Right atrium auricular region (tissue), 2 donors: ENCODE results near the gene AFDN. TPM values are rescaled to one million over a fixed set of nuclear protein-coding genes. Genes with fewer than 3 reads are reported as not detected.

ENCODE experiments used
- DNase-seq: peaks from one replicate; pipeline ENCODE4 v3.0.0-alpha.2; 2019; ENCODE audit warnings: low spot score
- H3K27ac ChIP-seq, 2 donors: fragments of 200-600 bp; sonication (generic); 1 replicate in 1 of 2; 2 replicates in 1 of 2; pipeline ENCODE4 v1.5.1; 2016 to 2019
- H3K27me3 ChIP-seq, 2 donors: fragments of 200-600 bp; sonication (generic); one replicate each; pipeline versions ENCODE4 v1.5.1 to v1.6.0; 2017 to 2019
- H3K36me3 ChIP-seq: fragments of 200-600 bp; sonication (generic); one replicate; pipeline ENCODE4 v1.5.1; 2016
- H3K4me1 ChIP-seq, 2 donors: fragments of 200-600 bp; sonication (generic); one replicate each; pipeline versions ENCODE4 v1.5.1 to v1.6.0; 2017 to 2019
- H3K4me3 ChIP-seq, 2 donors: fragments of 200-600 bp; sonication (generic); 1 replicate in 1 of 2; 2 replicates in 1 of 2; pipeline ENCODE4 v1.5.1; 2017 to 2019; ENCODE audit warnings: mild to moderate bottlenecking in 1 of 2, moderate library complexity in 1 of 2
- H3K9me3 ChIP-seq, 2 donors: fragments of 200-600 bp; sonication (generic); one replicate each; pipeline ENCODE4 v1.5.1; 2019
- CTCF ChIP-seq, 2 donors: fragments of 200-600 bp; sonication (generic); IDR thresholded peaks; one replicate each; pipeline ENCODE4 v1.5.1; 2019; ENCODE audit warnings: antibody characterized with exemption in 2 of 2
- total RNA-seq, 2 donors: library from RNA; depleted of rRNA; stranded (reverse); fragments of >200 nt; gene quantifications; one replicate each; pipeline ENCODE4 v1.1.0, GENCODE V29; 2016

AFDN gene
- total RNA-seq, 2 donors from 2014 or later: 51.6 to 51.8 TPM

DNA sequence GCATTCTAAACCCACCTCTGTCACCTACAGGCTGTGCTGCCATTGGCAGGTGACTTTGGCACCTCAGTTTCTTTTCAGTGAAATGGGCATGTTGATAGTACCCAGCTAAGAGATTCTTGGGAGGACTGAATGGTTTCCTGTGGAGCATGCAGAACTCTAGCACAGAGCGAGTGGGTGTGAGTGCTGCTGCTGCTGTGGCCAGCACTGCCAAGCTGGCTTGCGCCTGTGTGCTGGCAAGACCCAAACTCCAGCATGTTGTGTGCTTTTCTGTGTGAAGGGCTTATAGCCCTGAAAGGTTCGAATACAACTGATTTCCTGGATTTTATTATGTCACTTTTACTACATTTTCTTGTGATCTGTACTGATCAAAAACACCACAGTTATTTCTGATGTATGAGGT, 92.6 kb downstream of the AFDN start:
- Histone ChIP-seq H3K9me3 (no peaks in the 10 kb centered on the region), H3K36me3 (peaks cover 67% of the 10 kb centered on the region), H3K27me3 (no peaks in the 10 kb centered on the region), H3K4me3 (no peak overlapping the region), H3K4me1 (no peaks in the 10 kb centered on the region), H3K27ac (no peak overlapping the region)
- no peak for TF ChIP-seq CTCF (IDR thresholded peaks at IDR 0.05)
- DNase-seq: no peak

GRCh38 chr6:167920165-167920564, 93.5 kb downstream of the AFDN start:
- DNase-seq: no peak
- H3K4me3 ChIP-seq: no peak overlapping the region
- no peaks in the 10 kb centered on the region for H3K9me3 ChIP-seq
- peaks cover 64% of the 10 kb centered on the region for H3K36me3 ChIP-seq
- no peaks in the 10 kb centered on the region for H3K4me1 ChIP-seq
- no peaks in the 10 kb centered on the region for H3K27me3 ChIP-seq
- no peak overlapping the region for H3K27ac ChIP-seq
- no peak for TF ChIP-seq CTCF (IDR thresholded peaks at IDR 0.05)

GRCh38 chr6:167921831-167922230, 95.1 kb downstream of the AFDN start:
- no peak for DNase-seq

GRCh38 chr6:167925026-167925425, 98.3 kb downstream of the AFDN start:
- no peaks in the 10 kb centered on the region for H3K9me3 ChIP-seq
- H3K4me1 ChIP-seq: no peaks in the 10 kb centered on the region
- no peak overlapping the region for H3K4me3 ChIP-seq
- no peaks in the 10 kb centered on the region for H3K27me3 ChIP-seq
- peaks cover 43% of the 10 kb centered on the region for H3K36me3 ChIP-seq
- DNase-seq: no peak
- H3K27ac ChIP-seq: no peak overlapping the region
- no peak for TF ChIP-seq CTCF (IDR thresholded peaks at IDR 0.05)

More at GRCh38 chr6:167921831-167922230, 95.1 kb downstream of the AFDN start:
- Histone ChIP-seq H3K27ac (no peak overlapping the region), H3K4me3 (no peak overlapping the region), H3K27me3 (no peaks in the 10 kb centered on the region), H3K4me1 (no peaks in the 10 kb centered on the region), H3K36me3 (peaks cover 61% of the 10 kb centered on the region), H3K9me3 (no peaks in the 10 kb centered on the region)
- no peak for TF ChIP-seq CTCF (IDR thresholded peaks at IDR 0.05)

DNA sequence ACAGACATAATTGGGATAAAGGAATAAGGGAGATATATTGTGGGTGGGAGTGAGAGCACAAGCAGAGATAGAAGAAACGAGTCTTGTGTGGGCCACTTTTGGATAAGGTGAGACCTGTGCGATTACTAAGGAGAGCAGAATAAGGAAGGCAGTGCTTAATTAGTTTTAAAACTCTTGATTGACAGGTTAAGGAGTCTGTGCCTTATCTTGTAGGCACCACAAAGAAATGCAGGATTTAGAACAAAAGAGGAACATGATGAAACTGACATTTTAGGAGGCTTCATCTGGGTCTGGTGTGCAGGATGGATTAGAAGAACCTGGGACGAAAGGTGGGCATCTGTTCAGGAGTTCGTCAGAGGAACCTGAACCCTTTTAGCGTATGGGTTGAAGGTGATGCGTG, 100.5 kb downstream of the AFDN start:
- DNase-seq: no peak
- Histone ChIP-seq H3K9me3 (no peaks in the 10 kb centered on the region), H3K27me3 (no peaks in the 10 kb centered on the region), H3K4me1 (no peaks in the 10 kb centered on the region), H3K4me3 (no peak overlapping the region), H3K27ac (no peak overlapping the region), H3K36me3 (peaks cover 31% of the 10 kb centered on the region)
- TF ChIP-seq CTCF (IDR thresholded peaks at IDR 0.05): no peak

- no peak for DNase-seq
- peaks cover 31% of the 10 kb centered on the region for H3K36me3 ChIP-seq
- TF ChIP-seq CTCF (IDR thresholded peaks at IDR 0.05): no peak
Measured at GRCh38 chr6:167928111-167928510, 101.4 kb downstream of the AFDN start.

More at GRCh38 chr6:167928111-167928510, 101.4 kb downstream of the AFDN start:
- Histone ChIP-seq H3K27me3 (no peaks in the 10 kb centered on the region), H3K4me1 (no peaks in the 10 kb centered on the region), H3K27ac (no peak overlapping the region), H3K4me3 (no peak overlapping the region), H3K9me3 (no peaks in the 10 kb centered on the region)
